MCF 10A (cell line): ENCODE measurements around the gene CRIM1. TPM values are rescaled to one million over a fixed set of nuclear protein-coding genes. Genes with fewer than 3 reads are reported as not detected.

Source experiments
- BruUV-seq: library from RNA; stranded (reverse); fragments of 400-500 nt; replicated peaks from 2 replicates; lab custom pipeline; 2021; lab: Mats Ljungman, UMichigan
- CTCF ChIA-PET: fragments of 300-600 bp; sonication (Branson Sonifier 250); formaldehyde crosslinking; extraction: SDS; loops from one replicate; lab custom pipeline; 2021; ENCODE audit warnings: antibody characterized with exemption, inconsistent platforms; lab: Yijun Ruan, JAX
- POLR2A ChIA-PET: fragments of 300-600, 350-650 bp; sonication (Branson Sonifier 250); formaldehyde crosslinking; extraction: SDS; loops from one replicate; lab custom pipeline; 2020; ENCODE audit warnings: antibody characterized with exemption, inconsistent platforms; lab: Yijun Ruan, JAX
- DNase-seq: peaks from one replicate; pipeline ENCODE4 v3.0.0-alpha.2; 2018; ENCODE audit not compliant: unreplicated experiment
- H3K27ac Mint-ChIP-seq: one replicate; pipeline ENCODE4 v1.8.0; 2022; ENCODE audit warnings: mild to moderate bottlenecking, low read depth, mixed read lengths; ENCODE audit not compliant: unreplicated experiment
- H3K27me3 Mint-ChIP-seq: one replicate; pipeline ENCODE4 v1.8.0; 2022; ENCODE audit warnings: mixed read lengths; ENCODE audit not compliant: insufficient read depth, unreplicated experiment
- H3K36me3 Mint-ChIP-seq: one replicate; pipeline ENCODE4 v1.8.0; 2022; ENCODE audit warnings: mild to moderate bottlenecking, moderate library complexity, mixed read lengths; ENCODE audit not compliant: insufficient read depth, unreplicated experiment
- H3K4me1 Mint-ChIP-seq: one replicate; pipeline ENCODE4 v1.8.0; 2022; ENCODE audit warnings: mixed read lengths; ENCODE audit not compliant: insufficient read depth, unreplicated experiment
- H3K4me3 Mint-ChIP-seq: one replicate; pipeline ENCODE4 v1.8.0; 2022; ENCODE audit warnings: mild to moderate bottlenecking, moderate library complexity, mixed read lengths; ENCODE audit not compliant: unreplicated experiment
- H3K9me3 Mint-ChIP-seq: one replicate; pipeline ENCODE4 v1.8.0; 2022; ENCODE audit warnings: mixed read lengths; ENCODE audit not compliant: unreplicated experiment
- intact Hi-C: fragments of 100-400 bp; cut with micrococcal nuclease; formaldehyde crosslinking; loops from 2 replicates; pipeline ENCODE4 v1.14.1; 2022
- total RNA-seq: library from RNA; stranded (reverse); gene quantifications from 2 replicates; pipeline ENCODE4 v1.2.3, GENCODE V29; 2022
- TF ChIP-seq, protein P1 (sequence below): fragments of 200-600 bp; IDR thresholded peaks from one replicate; pipeline ENCODE4 v1.8.0; 2022; ENCODE audit warnings: antibody characterized with exemption, mild to moderate bottlenecking; ENCODE audit not compliant: unreplicated experiment

The CRIM1 gene
- total RNA-seq, 1 experiment from 2014 or later: 185 TPM

DNA sequence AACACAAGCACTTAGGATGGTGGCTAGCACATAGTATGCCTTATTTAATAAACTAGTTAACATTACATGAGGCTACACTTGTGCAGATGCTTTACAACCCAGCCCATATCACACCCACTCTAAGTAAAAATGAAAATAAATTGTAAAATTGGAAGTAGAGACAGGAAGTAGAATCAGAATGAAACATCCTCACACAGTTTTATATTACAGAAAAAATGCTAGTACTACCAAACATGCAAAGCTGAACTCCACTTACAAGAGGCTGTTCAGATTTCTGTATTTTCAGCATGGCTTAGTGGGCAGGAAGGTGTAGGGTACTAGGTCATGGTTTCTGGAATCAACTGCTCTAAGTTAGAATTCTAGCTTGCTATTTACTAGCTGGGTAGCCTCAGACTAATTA is 18.2 kb upstream of the CRIM1 start:
- TF ChIP-seq, protein P1, sequence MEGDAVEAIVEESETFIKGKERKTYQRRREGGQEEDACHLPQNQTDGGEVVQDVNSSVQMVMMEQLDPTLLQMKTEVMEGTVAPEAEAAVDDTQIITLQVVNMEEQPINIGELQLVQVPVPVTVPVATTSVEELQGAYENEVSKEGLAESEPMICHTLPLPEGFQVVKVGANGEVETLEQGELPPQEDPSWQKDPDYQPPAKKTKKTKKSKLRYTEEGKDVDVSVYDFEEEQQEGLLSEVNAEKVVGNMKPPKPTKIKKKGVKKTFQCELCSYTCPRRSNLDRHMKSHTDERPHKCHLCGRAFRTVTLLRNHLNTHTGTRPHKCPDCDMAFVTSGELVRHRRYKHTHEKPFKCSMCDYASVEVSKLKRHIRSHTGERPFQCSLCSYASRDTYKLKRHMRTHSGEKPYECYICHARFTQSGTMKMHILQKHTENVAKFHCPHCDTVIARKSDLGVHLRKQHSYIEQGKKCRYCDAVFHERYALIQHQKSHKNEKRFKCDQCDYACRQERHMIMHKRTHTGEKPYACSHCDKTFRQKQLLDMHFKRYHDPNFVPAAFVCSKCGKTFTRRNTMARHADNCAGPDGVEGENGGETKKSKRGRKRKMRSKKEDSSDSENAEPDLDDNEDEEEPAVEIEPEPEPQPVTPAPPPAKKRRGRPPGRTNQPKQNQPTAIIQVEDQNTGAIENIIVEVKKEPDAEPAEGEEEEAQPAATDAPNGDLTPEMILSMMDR: no peak
- H3K4me1 Mint-ChIP-seq: peaks cover 8% of the 10 kb centered on the region
- H3K4me3 Mint-ChIP-seq: no peak overlapping the region
- no TSS peak for BruUV-seq
- peaks cover 18% of the 10 kb centered on the region for H3K27me3 Mint-ChIP-seq
- intact Hi-C loops: no loop called here
- no peak overlapping the region for H3K27ac Mint-ChIP-seq
- no peaks in the 10 kb centered on the region for H3K9me3 Mint-ChIP-seq
- ChIA-PET CTCF (interaction anchor here (0.6 to 0.7 kb wide), 2 partner anchors 161 to 218 kb away, joined by 3 read pairs; no protein-coding TSS in a partner anchor), POLR2A (no interaction called here)
- H3K36me3 Mint-ChIP-seq: no peaks in the 10 kb centered on the region
- DNase-seq: no peak

DNA sequence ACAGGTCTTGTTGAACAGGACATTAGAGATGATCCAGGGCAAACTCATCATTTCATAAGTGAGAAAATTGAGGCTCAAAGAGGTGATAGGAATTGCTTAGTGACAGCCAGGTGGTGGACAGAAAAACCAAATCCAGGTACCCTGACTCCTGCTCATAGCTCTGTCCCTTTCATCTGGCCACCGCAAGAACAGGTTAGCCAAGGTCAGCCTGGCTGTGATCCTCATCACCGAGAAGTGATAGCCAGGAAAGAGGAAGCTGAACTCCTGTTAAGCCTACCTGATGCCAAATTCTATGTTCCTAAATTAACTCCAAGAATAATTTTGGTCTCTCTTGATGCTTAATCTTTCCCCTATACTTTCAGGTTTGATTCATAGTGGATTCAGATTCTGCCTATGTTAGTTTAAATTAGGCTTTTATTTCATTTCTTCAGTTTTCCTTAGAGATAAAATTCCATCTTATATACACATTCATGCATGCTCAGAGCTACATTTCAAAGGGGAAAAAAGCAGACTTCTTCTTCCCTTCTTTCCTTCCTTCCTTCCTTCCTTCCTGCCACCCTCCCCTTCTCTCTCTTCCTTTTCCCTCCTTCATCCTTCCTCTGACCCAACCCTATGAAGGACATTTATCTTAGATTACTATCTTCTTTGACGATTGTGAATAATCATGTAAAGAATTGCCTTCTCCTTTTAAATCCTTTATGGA is 17.3 kb upstream of the CRIM1 start:
- TF ChIP-seq, protein P1: no peak
- BruUV-seq: no TSS peak
- Mint-ChIP-seq H3K4me3 (no peak overlapping the region), H3K36me3 (no peaks in the 10 kb centered on the region), H3K27ac (no peak overlapping the region), H3K27me3 (peaks cover 18% of the 10 kb centered on the region), H3K4me1 (peaks cover 8% of the 10 kb centered on the region), H3K9me3 (no peaks in the 10 kb centered on the region)
- CTCF ChIA-PET: interaction anchor here (0.7 kb wide), 1 partner anchor 160 kb away, joined by 3 read pairs; no protein-coding TSS in a partner anchor
- no peak for DNase-seq
- POLR2A ChIA-PET: interaction anchor here (0.7 kb wide), 1 partner anchor 12 kb away, joined by 3 read pairs; no protein-coding TSS in a partner anchor
- intact Hi-C loops: no loop called here

DNA sequence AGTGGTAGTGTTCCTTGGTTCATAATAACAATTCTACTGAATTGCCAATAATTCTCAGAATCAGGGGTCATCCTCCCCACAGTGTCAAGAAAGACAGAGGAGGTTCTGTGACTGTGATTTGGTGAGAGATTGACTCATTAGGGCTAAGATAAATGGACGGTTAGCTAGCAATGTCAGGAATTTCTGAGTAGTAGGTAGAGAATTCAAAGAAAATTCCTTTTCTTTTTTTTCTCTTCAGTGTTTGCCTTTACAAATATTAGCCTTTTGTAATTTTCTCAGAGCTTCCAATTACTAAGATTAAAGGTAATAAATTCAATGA is 16.8 kb upstream of the CRIM1 start:
- DNase-seq: no peak
- no TSS peak for BruUV-seq
- peaks cover 18% of the 10 kb centered on the region for H3K27me3 Mint-ChIP-seq
- peaks cover 8% of the 10 kb centered on the region for H3K4me1 Mint-ChIP-seq
- ChIA-PET POLR2A (interaction anchor here (0.7 kb wide), 1 partner anchor 13 kb away, joined by 3 read pairs; no protein-coding TSS in a partner anchor), CTCF (interaction anchor here (1.1 kb wide), 1 partner anchor 14 kb away, joined by 5 read pairs; no protein-coding TSS in a partner anchor)
- no peaks in the 10 kb centered on the region for H3K36me3 Mint-ChIP-seq
- no peak overlapping the region for H3K4me3 Mint-ChIP-seq
- intact Hi-C loops: no loop called here
- no peak overlapping the region for H3K27ac Mint-ChIP-seq
- TF ChIP-seq, protein P1: no peak
- H3K9me3 Mint-ChIP-seq: no peaks in the 10 kb centered on the region

DNA sequence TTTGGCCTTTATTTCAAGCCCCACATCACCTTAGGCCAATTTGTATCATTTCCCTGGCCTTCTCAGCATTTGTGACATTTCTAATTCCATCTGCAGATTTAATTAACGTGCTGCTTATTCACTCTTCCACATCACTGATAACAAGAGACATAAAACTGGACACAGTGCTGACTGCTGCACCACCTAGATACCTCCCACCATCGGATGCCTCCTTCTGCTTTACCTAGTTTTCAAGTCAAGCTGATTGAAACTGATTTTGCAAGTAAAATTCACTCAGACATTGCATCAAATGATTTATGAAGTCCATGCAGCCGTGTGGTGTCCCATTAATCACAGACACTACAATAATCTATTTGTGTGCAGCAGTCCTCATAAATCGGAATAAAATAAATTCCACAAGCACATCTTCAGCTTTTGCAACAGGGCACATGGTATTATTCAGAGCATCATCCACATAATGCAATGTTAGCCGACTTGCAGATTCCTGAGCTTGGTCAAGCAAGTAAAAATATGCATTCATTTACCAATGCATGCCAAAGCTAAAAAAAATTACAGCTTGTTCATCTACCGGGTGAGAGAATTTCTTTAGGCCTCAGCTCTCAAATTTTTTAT is 15.9 kb upstream of the CRIM1 start:
- Mint-ChIP-seq H3K27ac (no peak overlapping the region), H3K9me3 (no peaks in the 10 kb centered on the region), H3K27me3 (peaks cover 18% of the 10 kb centered on the region), H3K4me1 (peaks cover 8% of the 10 kb centered on the region), H3K4me3 (no peak overlapping the region), H3K36me3 (no peaks in the 10 kb centered on the region)
- CTCF ChIA-PET: interaction anchor here (1.1 kb wide), 1 partner anchor 13 kb away, joined by 5 read pairs; no protein-coding TSS in a partner anchor
- intact Hi-C loops: no loop called here
- POLR2A ChIA-PET: no interaction called here
- TF ChIP-seq, protein P1: no peak
- DNase-seq: no peak
- BruUV-seq: no TSS peak
